HEK293 (cell line): ENCODE measurements around the gene ACSS1.

Experiments used
- CTCF ChIA-PET: fragments of 350-600 bp; formaldehyde crosslinking; extraction: SDS; loops from one replicate; lab custom pipeline; 2021; ENCODE audit warnings: antibody characterized with exemption; lab: Yijun Ruan, JAX
- POLR2A ChIA-PET: fragments of 300-600 bp; formaldehyde crosslinking; extraction: SDS; loops from one replicate; lab custom pipeline; 2020; ENCODE audit warnings: antibody characterized with exemption, inconsistent platforms; lab: Yijun Ruan, JAX
- H3K27ac ChIP-seq: fragments of 200-500 bp; sonication (Bioruptor generic); 2 replicates; pipeline ENCODE4 v1.5.1; 2014; ENCODE audit warnings: low read depth, low read length, control low read depth, inconsistent platforms; ENCODE audit errors: extremely low read depth
- H3K36me3 ChIP-seq, 2 experiments: fragments of 200-500 bp in 1 of 2; sonication (Bioruptor generic) in 1 of 2; 1 replicate in 1 of 2; 2 replicates in 1 of 2; pipeline ENCODE4 v1.5.1; 2014 to 2017; ENCODE audit warnings: inconsistent platforms in 2 of 2, low read length in 2 of 2; ENCODE audit not compliant: control insufficient read depth in 2 of 2, insufficient read depth in 1 of 2
- H3K4me1 ChIP-seq: fragments of 200-500 bp; sonication (Bioruptor generic); 2 replicates; pipeline ENCODE4 v1.5.1; 2014; ENCODE audit warnings: mild to moderate bottlenecking, low read length, inconsistent platforms; ENCODE audit not compliant: control insufficient read depth, insufficient read depth
- H3K4me3 ChIP-seq: 2 replicates; pipeline ENCODE4 v1.5.1; 2011; ENCODE audit warnings: low read depth, mild to moderate bottlenecking, control low read depth, low read length, moderate library complexity
- H3K9me3 ChIP-seq: fragments of 200-500 bp; sonication (Bioruptor generic); 2 replicates; pipeline ENCODE4 v1.5.1; 2014; ENCODE audit warnings: low read depth, low read length, inconsistent platforms; ENCODE audit not compliant: control insufficient read depth, insufficient read depth
- BCL11A ChIP-seq: fragments of 450-650 bp; formaldehyde crosslinking; IDR thresholded peaks from 2 replicates; pipeline ENCODE4 v1.5.1; 2016; ENCODE audit warnings: low read depth, missing biosample characterization, missing genetic modification characterization
- SP2 ChIP-seq: fragments of 450-650 bp; formaldehyde crosslinking; IDR thresholded peaks from 2 replicates; pipeline ENCODE4 v1.5.1; 2016; ENCODE audit warnings: missing biosample characterization, missing genetic modification characterization
- ZBTB21 ChIP-seq: fragments of 450-650 bp; formaldehyde crosslinking; IDR thresholded peaks from 2 replicates; pipeline ENCODE4 v1.5.1; 2017; ENCODE audit warnings: missing biosample characterization, missing genetic modification characterization
- ZFP41 ChIP-seq: fragments of 450-650 bp; formaldehyde crosslinking; IDR thresholded peaks from 2 replicates; pipeline ENCODE4 v1.5.1; 2016; ENCODE audit warnings: missing biosample characterization, missing genetic modification characterization, borderline replicate concordance
- ZNF114 ChIP-seq: fragments of 450-650 bp; formaldehyde crosslinking; IDR thresholded peaks from 2 replicates; pipeline ENCODE4 v1.5.0; 2017; ENCODE audit warnings: missing biosample characterization, missing genetic modification characterization
- ZNF146 ChIP-seq: fragments of 450-650 bp; formaldehyde crosslinking; IDR thresholded peaks from 2 replicates; pipeline ENCODE4 v1.5.1; 2016; ENCODE audit warnings: missing biosample characterization, missing genetic modification characterization
- ZNF433 ChIP-seq: fragments of 450-650 bp; formaldehyde crosslinking; IDR thresholded peaks from 2 replicates; pipeline ENCODE4 v1.5.1; 2016; ENCODE audit warnings: missing biosample characterization, missing genetic modification characterization, low read depth
- ZNF501 ChIP-seq: fragments of 450-650 bp; formaldehyde crosslinking; IDR thresholded peaks from 2 replicates; pipeline ENCODE4 v1.5.1; 2016; ENCODE audit warnings: missing biosample characterization, missing genetic modification characterization
- ZNF600 ChIP-seq: fragments of 450-650 bp; formaldehyde crosslinking; IDR thresholded peaks from 2 replicates; pipeline ENCODE4 v1.5.1; 2016; ENCODE audit warnings: missing biosample characterization, missing genetic modification characterization
- ZNF610 ChIP-seq: fragments of 450-650 bp; formaldehyde crosslinking; IDR thresholded peaks from 2 replicates; pipeline ENCODE4 v1.5.1; 2016; ENCODE audit warnings: missing biosample characterization, missing genetic modification characterization, borderline replicate concordance
- ZNF658 ChIP-seq: fragments of 450-650 bp; formaldehyde crosslinking; IDR thresholded peaks from 2 replicates; pipeline ENCODE4; 2016; ENCODE audit warnings: missing biosample characterization, missing genetic modification characterization
- ZNF660 ChIP-seq: fragments of 450-650 bp; IDR thresholded peaks from 2 replicates; pipeline ENCODE4 v1.5.1; 2018; ENCODE audit warnings: missing biosample characterization, mild to moderate bottlenecking, missing genetic modification characterization
- TF ChIP-seq, protein P1 (sequence below): fragments of 450-650 bp; formaldehyde crosslinking; IDR thresholded peaks from 2 replicates; pipeline ENCODE4 v1.5.1; 2016; ENCODE audit warnings: missing biosample characterization, missing genetic modification characterization
- TF ChIP-seq, protein P2 (sequence below): fragments of 450-650 bp; formaldehyde crosslinking; IDR thresholded peaks from 2 replicates; pipeline ENCODE4 v1.5.1; 2016; ENCODE audit warnings: missing biosample characterization, missing genetic modification characterization, borderline replicate concordance
- TF ChIP-seq, protein P3 (sequence below): fragments of 450-650 bp; formaldehyde crosslinking; optimal IDR thresholded peaks from 2 replicates; pipeline ENCODE3; 2016; ENCODE audit warnings: missing biosample characterization, mild to moderate bottlenecking, missing genetic modification characterization
- TF ChIP-seq, protein P4 (sequence below): fragments of 450-650 bp; formaldehyde crosslinking; IDR thresholded peaks from 2 replicates; pipeline ENCODE4 v1.5.1; 2016; ENCODE audit warnings: missing biosample characterization, missing genetic modification characterization
- TF ChIP-seq, protein P5 (sequence below): fragments of 450-650 bp; formaldehyde crosslinking; IDR thresholded peaks from 2 replicates; pipeline ENCODE4 v1.5.1; 2016; ENCODE audit warnings: missing biosample characterization, missing genetic modification characterization

The ACSS1 gene

DNA sequence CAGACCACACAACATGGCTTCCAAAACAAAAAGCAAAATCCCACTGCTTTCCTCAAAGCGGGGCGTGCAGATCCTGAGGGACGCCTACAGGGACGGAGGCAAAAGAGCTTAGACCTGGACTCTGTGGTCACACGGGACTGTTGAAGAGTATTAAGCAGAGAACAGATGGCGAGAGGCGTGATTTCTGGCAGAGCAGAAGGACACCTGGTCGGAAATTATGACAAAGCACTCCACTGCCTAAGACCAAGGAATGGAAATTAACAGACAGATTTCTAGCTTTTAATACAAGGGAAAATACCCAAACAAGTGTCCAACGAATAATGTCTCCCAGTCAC, 93.5 kb downstream of the ACSS1 start (continued):
- TF ChIP-seq ZFP41 (tag by site-specific recombination): no peak
- no peak for TF ChIP-seq ZNF433 (tag by site-specific recombination)
- TF ChIP-seq, protein P1, sequence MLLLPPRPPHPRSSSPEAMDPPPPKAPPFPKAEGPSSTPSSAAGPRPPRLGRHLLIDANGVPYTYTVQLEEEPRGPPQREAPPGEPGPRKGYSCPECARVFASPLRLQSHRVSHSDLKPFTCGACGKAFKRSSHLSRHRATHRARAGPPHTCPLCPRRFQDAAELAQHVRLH: no peak

DNA sequence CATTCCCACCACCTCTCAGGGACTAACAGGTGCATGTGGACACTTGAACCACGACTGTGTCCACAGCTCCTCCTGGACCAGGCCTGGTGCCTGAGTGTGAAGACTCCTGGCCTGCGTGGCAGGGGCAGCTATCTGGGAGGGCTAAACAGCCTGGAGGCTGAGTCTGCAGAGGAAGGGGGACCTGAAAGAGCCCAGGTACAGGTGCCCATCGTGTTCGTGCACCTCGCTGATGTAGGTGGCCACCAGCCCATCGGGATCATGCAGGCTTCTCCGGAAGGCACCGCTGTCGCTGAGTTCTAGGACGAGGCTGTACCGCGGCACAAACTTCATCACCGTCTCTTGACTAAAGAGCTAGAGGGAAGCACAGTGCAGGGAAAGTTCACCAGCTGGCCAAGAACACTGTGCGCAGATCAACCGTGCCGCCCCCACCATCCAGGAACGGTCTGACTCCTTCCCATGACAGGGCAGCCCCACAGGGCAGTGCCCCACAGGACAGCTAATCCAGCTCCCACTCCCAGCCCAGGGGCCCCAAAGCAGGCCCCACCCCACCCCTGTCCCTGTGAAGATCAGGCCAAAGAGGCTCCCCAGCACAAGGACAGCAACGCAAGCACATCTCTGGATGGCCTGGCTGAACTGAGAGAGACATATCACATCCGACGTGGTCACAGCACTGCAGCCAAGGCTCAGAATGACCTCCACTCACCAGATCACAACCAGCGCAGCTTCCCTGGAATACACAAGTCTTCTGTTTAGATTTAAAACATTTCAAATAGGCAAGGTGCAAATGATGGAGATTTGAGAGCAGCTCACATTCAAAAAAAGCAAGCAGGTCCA, 94.0 kb downstream of the ACSS1 start:
- ChIA-PET POLR2A (no interaction called here), CTCF (no interaction called here)
- Histone ChIP-seq H3K4me3 (no peak overlapping the region), H3K4me1 (no peaks in the 10 kb centered on the region), H3K27ac (no peak overlapping the region), H3K36me3 (peaks cover 0 to 83% of the 10 kb centered on the region in 2 experiments; a peak in 1 of 3 replicates), H3K9me3 (no peaks in the 10 kb centered on the region)
- TF ChIP-seq, protein P2, sequence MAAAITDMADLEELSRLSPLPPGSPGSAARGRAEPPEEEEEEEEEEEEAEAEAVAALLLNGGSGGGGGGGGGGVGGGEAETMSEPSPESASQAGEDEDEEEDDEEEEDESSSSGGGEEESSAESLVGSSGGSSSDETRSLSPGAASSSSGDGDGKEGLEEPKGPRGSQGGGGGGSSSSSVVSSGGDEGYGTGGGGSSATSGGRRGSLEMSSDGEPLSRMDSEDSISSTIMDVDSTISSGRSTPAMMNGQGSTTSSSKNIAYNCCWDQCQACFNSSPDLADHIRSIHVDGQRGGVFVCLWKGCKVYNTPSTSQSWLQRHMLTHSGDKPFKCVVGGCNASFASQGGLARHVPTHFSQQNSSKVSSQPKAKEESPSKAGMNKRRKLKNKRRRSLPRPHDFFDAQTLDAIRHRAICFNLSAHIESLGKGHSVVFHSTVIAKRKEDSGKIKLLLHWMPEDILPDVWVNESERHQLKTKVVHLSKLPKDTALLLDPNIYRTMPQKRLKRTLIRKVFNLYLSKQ: no peak
- TF ChIP-seq ZBTB21 (tag by site-specific recombination) (no peak), ZNF501 (tag by site-specific recombination) (no peak)
- TF ChIP-seq, protein P3, sequence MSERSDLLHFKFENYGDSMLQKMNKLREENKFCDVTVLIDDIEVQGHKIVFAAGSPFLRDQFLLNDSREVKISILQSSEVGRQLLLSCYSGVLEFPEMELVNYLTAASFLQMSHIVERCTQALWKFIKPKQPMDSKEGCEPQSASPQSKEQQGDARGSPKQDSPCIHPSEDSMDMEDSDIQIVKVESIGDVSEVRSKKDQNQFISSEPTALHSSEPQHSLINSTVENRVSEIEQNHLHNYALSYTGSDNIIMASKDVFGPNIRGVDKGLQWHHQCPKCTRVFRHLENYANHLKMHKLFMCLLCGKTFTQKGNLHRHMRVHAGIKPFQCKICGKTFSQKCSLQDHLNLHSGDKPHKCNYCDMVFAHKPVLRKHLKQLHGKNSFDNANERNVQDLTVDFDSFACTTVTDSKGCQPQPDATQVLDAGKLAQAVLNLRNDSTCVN: no peak
- TF ChIP-seq, protein P4, sequence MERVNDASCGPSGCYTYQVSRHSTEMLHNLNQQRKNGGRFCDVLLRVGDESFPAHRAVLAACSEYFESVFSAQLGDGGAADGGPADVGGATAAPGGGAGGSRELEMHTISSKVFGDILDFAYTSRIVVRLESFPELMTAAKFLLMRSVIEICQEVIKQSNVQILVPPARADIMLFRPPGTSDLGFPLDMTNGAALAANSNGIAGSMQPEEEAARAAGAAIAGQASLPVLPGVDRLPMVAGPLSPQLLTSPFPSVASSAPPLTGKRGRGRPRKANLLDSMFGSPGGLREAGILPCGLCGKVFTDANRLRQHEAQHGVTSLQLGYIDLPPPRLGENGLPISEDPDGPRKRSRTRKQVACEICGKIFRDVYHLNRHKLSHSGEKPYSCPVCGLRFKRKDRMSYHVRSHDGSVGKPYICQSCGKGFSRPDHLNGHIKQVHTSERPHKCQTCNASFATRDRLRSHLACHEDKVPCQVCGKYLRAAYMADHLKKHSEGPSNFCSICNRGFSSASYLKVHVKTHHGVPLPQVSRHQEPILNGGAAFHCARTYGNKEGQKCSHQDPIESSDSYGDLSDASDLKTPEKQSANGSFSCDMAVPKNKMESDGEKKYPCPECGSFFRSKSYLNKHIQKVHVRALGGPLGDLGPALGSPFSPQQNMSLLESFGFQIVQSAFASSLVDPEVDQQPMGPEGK (tag by site-specific recombination): no peak

DNA sequence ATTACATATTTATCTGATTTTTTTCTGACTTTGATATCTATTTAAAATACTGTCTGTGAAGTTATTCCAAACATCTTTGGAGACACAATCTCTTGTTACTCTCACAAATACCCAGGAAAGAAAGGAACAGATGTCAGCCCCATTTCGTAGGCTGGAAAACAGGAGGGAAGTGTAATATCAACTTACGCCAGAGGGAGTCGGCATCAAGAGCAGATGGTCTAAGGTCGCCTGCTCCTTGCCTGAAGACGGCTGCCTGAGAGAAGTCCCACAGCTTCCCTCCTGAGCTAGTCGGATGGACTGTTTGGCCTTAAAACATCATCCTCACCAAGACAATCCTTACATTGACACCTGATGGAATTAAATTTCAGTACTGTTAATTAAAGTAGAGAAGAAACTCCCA, 95.4 kb downstream of the ACSS1 start:
- ChIA-PET POLR2A (no interaction called here), CTCF (interaction anchor here (0.5 kb wide), 1 partner anchor 21 kb away, joined by 4 read pairs; no protein-coding TSS in a partner anchor)
- TF ChIP-seq BCL11A (tag by site-specific recombination): no peak
- TF ChIP-seq ZNF660 (tag by site-specific recombination): no peak
- TF ChIP-seq ZNF610: no peak
- TF ChIP-seq ZNF114 (tag by site-specific recombination): no peak
- no peak for TF ChIP-seq ZNF600 (tag by site-specific recombination)
- TF ChIP-seq, protein P5, sequence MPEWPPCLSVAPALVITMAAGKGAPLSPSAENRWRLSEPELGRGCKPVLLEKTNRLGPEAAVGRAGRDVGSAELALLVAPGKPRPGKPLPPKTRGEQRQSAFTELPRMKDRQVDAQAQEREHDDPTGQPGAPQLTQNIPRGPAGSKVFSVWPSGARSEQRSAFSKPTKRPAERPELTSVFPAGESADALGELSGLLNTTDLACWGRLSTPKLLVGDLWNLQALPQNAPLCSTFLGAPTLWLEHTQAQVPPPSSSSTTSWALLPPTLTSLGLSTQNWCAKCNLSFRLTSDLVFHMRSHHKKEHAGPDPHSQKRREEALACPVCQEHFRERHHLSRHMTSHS: no peak
- TF ChIP-seq ZNF658 (tag by site-specific recombination): no peak
- no peak for TF ChIP-seq SP2 (tag by site-specific recombination)
- no peak for TF ChIP-seq ZNF146 (tag by site-specific recombination)
- Histone ChIP-seq H3K4me1 (no peaks in the 10 kb centered on the region), H3K9me3 (no peaks in the 10 kb centered on the region), H3K36me3 (peaks cover 0 to 83% of the 10 kb centered on the region in 2 experiments; a peak in 1 of 3 replicates), H3K4me3 (no peak overlapping the region), H3K27ac (no peak overlapping the region)
